HEK293 (cell line): Measurements from ENCODE around the gene STK10.

Experiments used
- GFI1B ChIP-seq: fragments of 450-650 bp; formaldehyde crosslinking; IDR thresholded peaks from 2 replicates; pipeline ENCODE4 v1.5.1; 2016; ENCODE audit warnings: missing biosample characterization, missing genetic modification characterization
- GLI2 ChIP-seq: fragments of 450-650 bp; formaldehyde crosslinking; IDR thresholded peaks from 2 replicates; pipeline ENCODE4; 2017; ENCODE audit warnings: missing biosample characterization, missing genetic modification characterization, low read depth, borderline replicate concordance
- PBX3 ChIP-seq: sonication (generic); formaldehyde crosslinking; IDR thresholded peaks from 2 replicates; pipeline ENCODE4 v1.8.1; 2022; ENCODE audit warnings: mild to moderate bottlenecking, moderate library complexity, missing genetic modification reagents
- SETDB1 ChIP-seq: IDR thresholded peaks from one replicate; pipeline ENCODE4 v1.6.1; 2017; ENCODE audit warnings: mild to moderate bottlenecking, low read length, moderate library complexity, mixed read lengths; ENCODE audit not compliant: insufficient read length
- TSHZ1 ChIP-seq: fragments of 450-650 bp; formaldehyde crosslinking; IDR thresholded peaks from 2 replicates; pipeline ENCODE4 v1.5.1; 2016; ENCODE audit warnings: missing biosample characterization, missing genetic modification characterization, borderline replicate concordance
- ZBTB26 ChIP-seq: fragments of 450-650 bp; formaldehyde crosslinking; optimal IDR thresholded peaks from 2 replicates; pipeline ENCODE3; 2016; ENCODE audit warnings: missing biosample characterization, mild to moderate bottlenecking, missing genetic modification characterization
- ZBTB6 ChIP-seq: fragments of 450-650 bp; formaldehyde crosslinking; IDR thresholded peaks from 2 replicates; pipeline ENCODE4 v1.5.1; 2017; ENCODE audit warnings: missing biosample characterization, missing genetic modification characterization
- ZFP3 ChIP-seq: fragments of 450-650 bp; formaldehyde crosslinking; IDR thresholded peaks from 2 replicates; pipeline ENCODE4 v1.5.1; 2016; ENCODE audit warnings: low read depth, missing biosample characterization, missing genetic modification characterization
- ZFP37 ChIP-seq: fragments of 450-650 bp; formaldehyde crosslinking; IDR thresholded peaks from 2 replicates; pipeline ENCODE4 v1.5.1; 2016; ENCODE audit warnings: missing biosample characterization, missing genetic modification characterization
- ZNF157 ChIP-seq: fragments of 450-650 bp; formaldehyde crosslinking; IDR thresholded peaks from 2 replicates; pipeline ENCODE4 v1.5.1; 2016; ENCODE audit warnings: missing biosample characterization, missing genetic modification characterization
- ZNF24 ChIP-seq: fragments of 450-650 bp; formaldehyde crosslinking; IDR thresholded peaks from 2 replicates; pipeline ENCODE4 v1.5.1; 2016; ENCODE audit warnings: missing biosample characterization, missing genetic modification characterization
- ZNF366 ChIP-seq: fragments of 450-650 bp; formaldehyde crosslinking; conservative IDR thresholded peaks from 2 replicates; pipeline ENCODE4 v1.5.1; 2016; ENCODE audit warnings: missing biosample characterization, missing genetic modification characterization
- ZNF37A ChIP-seq: fragments of 450-650 bp; IDR thresholded peaks from 2 replicates; pipeline ENCODE4 v1.5.1; 2018; ENCODE audit warnings: missing biosample characterization, missing genetic modification characterization
- ZNF423 ChIP-seq: fragments of 450-650 bp; formaldehyde crosslinking; IDR thresholded peaks from 2 replicates; pipeline ENCODE4 v1.5.1; 2016; ENCODE audit warnings: missing biosample characterization, missing genetic modification characterization
- ZNF433 ChIP-seq: fragments of 450-650 bp; formaldehyde crosslinking; IDR thresholded peaks from 2 replicates; pipeline ENCODE4 v1.5.1; 2016; ENCODE audit warnings: missing biosample characterization, missing genetic modification characterization, low read depth
- ZNF513 ChIP-seq: fragments of 450-650 bp; IDR thresholded peaks from 2 replicates; pipeline ENCODE4 v1.5.1; 2018; ENCODE audit warnings: missing biosample characterization, missing genetic modification characterization
- ZNF621 ChIP-seq: fragments of 450-650 bp; formaldehyde crosslinking; IDR thresholded peaks from 2 replicates; pipeline ENCODE4 v1.5.1; 2017; ENCODE audit warnings: missing biosample characterization, missing genetic modification characterization
- ZNF670 ChIP-seq: fragments of 450-650 bp; formaldehyde crosslinking; IDR thresholded peaks from 2 replicates; pipeline ENCODE4 v1.5.1; 2016; ENCODE audit warnings: missing biosample characterization, missing genetic modification characterization, low read depth
- ZSCAN16 ChIP-seq: fragments of 450-650 bp; formaldehyde crosslinking; IDR thresholded peaks from 2 replicates; pipeline ENCODE4 v1.5.1; 2016; ENCODE audit warnings: missing biosample characterization, missing genetic modification characterization
- TF ChIP-seq, protein P1 (sequence below): fragments of 450-650 bp; formaldehyde crosslinking; IDR thresholded peaks from 2 replicates; pipeline ENCODE4 v1.5.1; 2016; ENCODE audit warnings: missing biosample characterization, missing genetic modification characterization
- TF ChIP-seq, protein P2 (sequence below): fragments of 450-650 bp; formaldehyde crosslinking; IDR thresholded peaks from 2 replicates; pipeline ENCODE4 v1.5.1; 2017; ENCODE audit warnings: missing biosample characterization, missing genetic modification characterization
- TF ChIP-seq, protein P3 (sequence below): fragments of 450-650 bp; formaldehyde crosslinking; IDR thresholded peaks from 2 replicates; pipeline ENCODE4 v1.5.0; 2017; ENCODE audit warnings: missing biosample characterization, missing genetic modification characterization, borderline replicate concordance

The STK10 gene

DNA sequence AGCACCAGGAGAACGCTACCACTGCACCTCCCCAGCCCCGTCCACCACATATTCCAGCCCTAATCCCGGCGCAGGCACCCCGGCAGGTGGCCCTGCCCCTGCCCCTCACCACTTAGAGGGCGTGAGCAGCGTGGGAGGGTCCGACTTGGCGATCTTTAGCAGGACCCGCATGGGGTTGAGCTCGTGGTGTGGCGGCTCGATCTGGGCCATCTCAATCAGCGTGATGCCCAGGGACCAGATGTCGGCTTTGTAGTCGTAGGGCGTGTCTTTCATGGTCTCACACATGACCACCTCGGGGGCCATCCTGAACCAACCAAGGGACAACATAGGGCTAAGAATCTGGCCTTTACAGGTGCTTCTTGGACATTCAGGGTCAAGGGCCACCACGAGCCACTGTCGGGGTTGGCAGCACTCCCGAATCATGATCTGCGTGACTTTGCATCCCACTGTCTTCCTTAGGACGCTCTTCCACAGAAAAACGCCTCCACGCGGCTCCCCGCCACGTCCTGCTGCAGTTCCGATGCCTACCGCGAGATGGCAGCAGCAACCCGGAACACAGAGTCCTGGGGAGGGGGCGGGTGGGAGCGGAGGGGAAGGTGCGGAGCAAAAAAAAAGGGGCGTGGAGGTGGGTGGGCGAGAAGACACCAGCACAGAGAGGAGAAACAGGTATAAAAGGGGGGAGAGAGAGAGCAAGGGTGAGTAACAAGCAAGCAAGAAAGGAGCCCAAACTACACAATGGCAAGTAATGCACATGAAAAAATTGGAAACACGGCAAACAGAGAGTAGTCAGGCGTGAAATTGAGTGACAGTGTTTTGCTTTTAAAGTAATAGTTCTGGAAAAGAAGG, 81.3 kb downstream of the STK10 start (continued):
- TF ChIP-seq GFI1B (tag by site-specific recombination) (no peak), GLI2 (tag by site-specific recombination) (no peak), PBX3 (CRISPR knock-in tag) (no peak), ZNF433 (tag by site-specific recombination) (no peak), SETDB1 (no peak), ZNF513 (tag by site-specific recombination) (no peak), ZNF621 (tag by site-specific recombination) (no peak), ZFP3 (no peak), ZNF670 (tag by site-specific recombination) (no peak), TSHZ1 (no peak), ZNF24 (tag by site-specific recombination) (no peak), ZNF366 (no peak), ZNF157 (tag by site-specific recombination) (no peak), ZNF37A (tag by site-specific recombination) (no peak), ZBTB26 (tag by site-specific recombination) (no peak), ZSCAN16 (no peak), ZFP37 (tag by site-specific recombination) (no peak), ZBTB6 (tag by site-specific recombination) (no peak), ZNF423 (tag by site-specific recombination) (no peak)
- TF ChIP-seq, protein P1, sequence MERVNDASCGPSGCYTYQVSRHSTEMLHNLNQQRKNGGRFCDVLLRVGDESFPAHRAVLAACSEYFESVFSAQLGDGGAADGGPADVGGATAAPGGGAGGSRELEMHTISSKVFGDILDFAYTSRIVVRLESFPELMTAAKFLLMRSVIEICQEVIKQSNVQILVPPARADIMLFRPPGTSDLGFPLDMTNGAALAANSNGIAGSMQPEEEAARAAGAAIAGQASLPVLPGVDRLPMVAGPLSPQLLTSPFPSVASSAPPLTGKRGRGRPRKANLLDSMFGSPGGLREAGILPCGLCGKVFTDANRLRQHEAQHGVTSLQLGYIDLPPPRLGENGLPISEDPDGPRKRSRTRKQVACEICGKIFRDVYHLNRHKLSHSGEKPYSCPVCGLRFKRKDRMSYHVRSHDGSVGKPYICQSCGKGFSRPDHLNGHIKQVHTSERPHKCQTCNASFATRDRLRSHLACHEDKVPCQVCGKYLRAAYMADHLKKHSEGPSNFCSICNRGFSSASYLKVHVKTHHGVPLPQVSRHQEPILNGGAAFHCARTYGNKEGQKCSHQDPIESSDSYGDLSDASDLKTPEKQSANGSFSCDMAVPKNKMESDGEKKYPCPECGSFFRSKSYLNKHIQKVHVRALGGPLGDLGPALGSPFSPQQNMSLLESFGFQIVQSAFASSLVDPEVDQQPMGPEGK (tag by site-specific recombination), result peak; percentile 95
- TF ChIP-seq, protein P2, sequence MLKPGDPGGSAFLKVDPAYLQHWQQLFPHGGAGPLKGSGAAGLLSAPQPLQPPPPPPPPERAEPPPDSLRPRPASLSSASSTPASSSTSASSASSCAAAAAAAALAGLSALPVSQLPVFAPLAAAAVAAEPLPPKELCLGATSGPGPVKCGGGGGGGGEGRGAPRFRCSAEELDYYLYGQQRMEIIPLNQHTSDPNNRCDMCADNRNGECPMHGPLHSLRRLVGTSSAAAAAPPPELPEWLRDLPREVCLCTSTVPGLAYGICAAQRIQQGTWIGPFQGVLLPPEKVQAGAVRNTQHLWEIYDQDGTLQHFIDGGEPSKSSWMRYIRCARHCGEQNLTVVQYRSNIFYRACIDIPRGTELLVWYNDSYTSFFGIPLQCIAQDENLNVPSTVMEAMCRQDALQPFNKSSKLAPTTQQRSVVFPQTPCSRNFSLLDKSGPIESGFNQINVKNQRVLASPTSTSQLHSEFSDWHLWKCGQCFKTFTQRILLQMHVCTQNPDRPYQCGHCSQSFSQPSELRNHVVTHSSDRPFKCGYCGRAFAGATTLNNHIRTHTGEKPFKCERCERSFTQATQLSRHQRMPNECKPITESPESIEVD (tag by site-specific recombination), result no peak
- TF ChIP-seq, protein P3, sequence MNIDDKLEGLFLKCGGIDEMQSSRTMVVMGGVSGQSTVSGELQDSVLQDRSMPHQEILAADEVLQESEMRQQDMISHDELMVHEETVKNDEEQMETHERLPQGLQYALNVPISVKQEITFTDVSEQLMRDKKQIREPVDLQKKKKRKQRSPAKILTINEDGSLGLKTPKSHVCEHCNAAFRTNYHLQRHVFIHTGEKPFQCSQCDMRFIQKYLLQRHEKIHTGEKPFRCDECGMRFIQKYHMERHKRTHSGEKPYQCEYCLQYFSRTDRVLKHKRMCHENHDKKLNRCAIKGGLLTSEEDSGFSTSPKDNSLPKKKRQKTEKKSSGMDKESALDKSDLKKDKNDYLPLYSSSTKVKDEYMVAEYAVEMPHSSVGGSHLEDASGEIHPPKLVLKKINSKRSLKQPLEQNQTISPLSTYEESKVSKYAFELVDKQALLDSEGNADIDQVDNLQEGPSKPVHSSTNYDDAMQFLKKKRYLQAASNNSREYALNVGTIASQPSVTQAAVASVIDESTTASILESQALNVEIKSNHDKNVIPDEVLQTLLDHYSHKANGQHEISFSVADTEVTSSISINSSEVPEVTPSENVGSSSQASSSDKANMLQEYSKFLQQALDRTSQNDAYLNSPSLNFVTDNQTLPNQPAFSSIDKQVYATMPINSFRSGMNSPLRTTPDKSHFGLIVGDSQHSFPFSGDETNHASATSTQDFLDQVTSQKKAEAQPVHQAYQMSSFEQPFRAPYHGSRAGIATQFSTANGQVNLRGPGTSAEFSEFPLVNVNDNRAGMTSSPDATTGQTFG (tag by site-specific recombination), result no peak
